ENCODE data around the gene ZBED1. TPM values are rescaled to one million over a fixed set of nuclear protein-coding genes. Genes with fewer than 3 reads are reported as not detected.
"Not testable (repeated sequence)": the region's sequence is repeated elsewhere in the genome, so short reads cannot be mapped to it uniquely, and the experiment has no call there.

ZBED1 gene
- total RNA-seq, 6 experiments from 2014 or later: 21.7 to 44.6 (median 36.9) TPM

- ATAC-seq: no peak
Observed at GRCh38 chrX:2462074-2462473, 38.7 kb downstream of the ZBED1 start.

GRCh38 chrX:2461711-2462016 lies 39.1 kb downstream of the ZBED1 start:
- no peaks in the 10 kb centered on the region for H3K27me3 ChIP-seq
- peak overlapping the region in 2 of 3 donors; percentile 18 to 63 for H3K27ac ChIP-seq
- no peak overlapping the region for H3K4me3 ChIP-seq
- WGBS (ENCODE audit: insufficient coverage, low coverage, low lambda C conversion rate, missing lambda C conversion rate): 100% methylated on average over 4 of the region's 8 CpGs
- no peak for TF ChIP-seq CTCF (IDR thresholded peaks at IDR 0.05)
- no peak for TF ChIP-seq POLR2A (IDR thresholded peaks at IDR 0.05)
- no peaks in the 10 kb centered on the region for H3K36me3 ChIP-seq
- intact Hi-C loops (cut with DNase I): no loop called here
- DNase-seq (peak in 1 of 3 donors; percentile 18), ATAC-seq (no peak)
- no peaks in the 10 kb centered on the region for H3K9me3 ChIP-seq
- H3K4me1 ChIP-seq: peaks cover 0 to 9% (median 0%) of the 10 kb centered on the region in 4 donors

More at GRCh38 chrX:2462074-2462473, 38.7 kb downstream of the ZBED1 start:
- no peak for DNase-seq
- TF ChIP-seq CTCF (IDR thresholded peaks at IDR 0.05) (no peak), POLR2A (IDR thresholded peaks at IDR 0.05) (no peak)
- Histone ChIP-seq H3K27me3 (no peaks in the 10 kb centered on the region), H3K9me3 (no peaks in the 10 kb centered on the region), H3K4me3 (no peak overlapping the region), H3K27ac (peak overlapping the region in 2 of 3 donors; percentile 18 to 63), H3K4me1 (peaks cover 0 to 9% (median 0%) of the 10 kb centered on the region in 4 donors), H3K36me3 (no peaks in the 10 kb centered on the region)
- intact Hi-C loops (cut with DNase I): no loop called here
- WGBS (ENCODE audit: insufficient coverage, low coverage, low lambda C conversion rate, missing lambda C conversion rate): 38% methylated on average over 5 of the region's 5 CpGs

GRCh38 chrX:2460821-2461710 lies 39.7 kb downstream of the ZBED1 start:
- intact Hi-C loops (cut with DNase I); H3K9me3 ChIP-seq; H3K27me3 ChIP-seq; H3K4me1 ChIP-seq; H3K4me3 ChIP-seq; H3K36me3 ChIP-seq: not testable (repeated sequence)
- peak; percentile 88 to 94 (median 92) for ATAC-seq
- 43% methylated on average over 14 of the region's 17 CpGs for WGBS (ENCODE audit: insufficient coverage, low coverage, low lambda C conversion rate, missing lambda C conversion rate)
- DNase-seq: peak; percentile 52 to 74 (median 70)
- peak overlapping the region in 2 of 3 donors; percentile 45 to 63 for H3K27ac ChIP-seq

- H3K36me3 ChIP-seq; H3K27me3 ChIP-seq; H3K4me3 ChIP-seq; H3K9me3 ChIP-seq; H3K27ac ChIP-seq; intact Hi-C loops (cut with DNase I); H3K4me1 ChIP-seq: not testable (repeated sequence)
- WGBS (ENCODE audit: insufficient coverage, low coverage, low lambda C conversion rate, missing lambda C conversion rate): 92% methylated on average over 8 of the region's 10 CpGs
- DNase-seq (peak in 1 of 3 donors; percentile 14), ATAC-seq (peak in 2 of 4 donors; percentile 13 to 19)
Observed at GRCh38 chrX:2460048-2460447, 40.7 kb downstream of the ZBED1 start.

- ATAC-seq: no peak
- Histone ChIP-seq H3K4me3 (no peak overlapping the region), H3K27me3 (no peaks in the 10 kb centered on the region), H3K27ac (no peak overlapping the region), H3K9me3 (no peaks in the 10 kb centered on the region), H3K36me3 (no peaks in the 10 kb centered on the region), H3K4me1 (peaks cover 0 to 9% (median 0%) of the 10 kb centered on the region in 4 donors)
- DNase-seq: no peak
- TF ChIP-seq CTCF (IDR thresholded peaks at IDR 0.05): no peak
- TF ChIP-seq POLR2A (IDR thresholded peaks at IDR 0.05): no peak
- intact Hi-C loops (cut with DNase I): no loop called here
- WGBS (ENCODE audit: insufficient coverage, low coverage, low lambda C conversion rate, missing lambda C conversion rate): 97% methylated on average over 5 of the region's 6 CpGs
Observed at GRCh38 chrX:2458309-2458708, 42.5 kb downstream of the ZBED1 start.

All from right lobe of liver (tissue), 6 donors.